ENCODE data around the gene GSTM3.

Gene GSTM3

DNA sequence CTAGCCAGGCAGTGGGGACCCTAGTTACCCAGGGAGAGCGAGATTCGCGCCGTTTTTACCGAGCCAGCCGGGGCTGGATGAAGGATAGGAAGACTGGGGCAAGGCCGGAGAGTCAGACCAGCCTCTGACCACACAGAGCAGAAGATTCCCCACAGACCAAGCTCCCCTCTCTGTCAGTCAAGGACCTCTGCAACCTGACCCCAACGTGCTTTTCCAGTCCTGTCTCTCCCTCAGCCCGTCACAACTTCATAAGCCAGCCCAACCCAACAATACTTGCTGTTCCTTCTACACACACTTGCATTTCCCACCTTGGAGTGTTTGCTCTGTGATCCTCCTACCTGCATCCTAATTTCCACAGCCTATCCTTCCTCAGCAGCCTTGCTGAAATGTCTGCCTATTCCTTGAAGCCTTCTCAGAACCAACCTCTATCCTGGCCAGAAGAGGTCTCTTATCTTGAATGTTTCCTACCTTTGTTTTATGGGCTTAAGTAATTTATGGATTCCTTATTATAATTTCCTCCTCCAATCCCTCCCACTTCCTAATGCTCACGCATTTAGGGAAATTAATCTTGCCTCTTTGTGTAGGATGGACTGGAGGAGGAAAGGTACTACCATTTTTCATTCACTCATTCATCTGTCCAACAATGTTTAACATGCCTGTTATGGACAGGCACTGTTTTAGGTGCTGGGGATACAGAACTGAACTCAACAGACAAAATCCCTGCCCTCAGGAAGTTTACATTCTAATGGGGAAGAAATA lies at the start of gene GSTM3:
GSTM3 (minus strand) TSS at position 424 of the 759 bp plus-strand sequence. CDS start 751 bp downstream, outside the sequence.
- no peak for DNase-seq (ENCODE audit: low read depth in 2 of 2)

DNA sequence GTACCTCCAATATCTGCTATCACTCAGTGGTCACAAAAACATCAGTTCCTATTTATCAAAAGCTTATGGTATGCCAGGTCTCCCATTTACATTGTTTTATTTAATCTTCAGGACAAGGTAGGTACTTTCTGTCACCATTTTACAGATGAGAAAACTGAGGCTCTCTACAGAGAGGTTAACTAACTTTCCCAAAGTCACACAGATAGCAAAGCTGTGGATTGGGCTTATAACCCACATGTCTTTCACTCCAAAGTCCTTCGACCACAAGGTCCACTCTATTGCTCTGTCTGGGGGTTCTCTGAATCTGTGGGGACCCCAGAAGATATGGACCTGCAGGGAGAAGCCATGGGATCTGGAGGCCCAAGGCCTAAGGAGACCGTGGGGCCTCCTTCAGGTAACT lies 49.5 kb upstream of the GSTM3 start:
- no peak for DNase-seq (ENCODE audit: low read depth in 2 of 2)

DNA sequence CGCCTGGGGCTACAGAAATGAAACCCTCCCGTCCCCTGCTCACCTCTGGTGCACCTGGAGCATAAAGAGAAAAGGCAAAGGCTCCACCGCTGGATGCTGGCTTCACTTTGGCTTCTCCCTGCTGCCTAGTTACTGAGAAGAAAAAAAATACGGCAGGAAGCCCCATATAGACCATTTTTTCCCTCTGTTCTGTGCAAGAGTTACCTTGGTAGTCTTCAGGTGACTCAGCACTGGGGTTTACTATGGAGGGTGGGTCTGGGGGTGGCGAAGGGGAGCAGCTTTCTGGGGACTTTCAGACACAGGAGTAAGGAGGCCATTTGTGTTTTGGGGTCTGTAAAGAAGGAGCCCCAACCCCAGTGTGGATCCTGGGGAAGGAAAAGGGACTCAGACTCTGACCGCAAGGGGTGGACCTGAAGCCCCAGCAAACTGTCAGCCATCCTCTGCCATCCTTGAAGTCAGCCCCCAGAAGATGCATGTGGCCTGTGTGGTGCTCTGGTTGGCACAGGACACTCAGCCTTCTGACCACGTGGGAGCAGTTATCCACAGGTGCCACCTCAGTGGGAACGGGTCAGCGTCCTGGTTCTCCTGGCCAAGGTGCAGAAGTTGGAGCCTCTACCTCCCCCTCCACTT lies 48.8 kb upstream of the GSTM3 start:
- DNase-seq (ENCODE audit: low read depth in 2 of 2) = no peak

DNA sequence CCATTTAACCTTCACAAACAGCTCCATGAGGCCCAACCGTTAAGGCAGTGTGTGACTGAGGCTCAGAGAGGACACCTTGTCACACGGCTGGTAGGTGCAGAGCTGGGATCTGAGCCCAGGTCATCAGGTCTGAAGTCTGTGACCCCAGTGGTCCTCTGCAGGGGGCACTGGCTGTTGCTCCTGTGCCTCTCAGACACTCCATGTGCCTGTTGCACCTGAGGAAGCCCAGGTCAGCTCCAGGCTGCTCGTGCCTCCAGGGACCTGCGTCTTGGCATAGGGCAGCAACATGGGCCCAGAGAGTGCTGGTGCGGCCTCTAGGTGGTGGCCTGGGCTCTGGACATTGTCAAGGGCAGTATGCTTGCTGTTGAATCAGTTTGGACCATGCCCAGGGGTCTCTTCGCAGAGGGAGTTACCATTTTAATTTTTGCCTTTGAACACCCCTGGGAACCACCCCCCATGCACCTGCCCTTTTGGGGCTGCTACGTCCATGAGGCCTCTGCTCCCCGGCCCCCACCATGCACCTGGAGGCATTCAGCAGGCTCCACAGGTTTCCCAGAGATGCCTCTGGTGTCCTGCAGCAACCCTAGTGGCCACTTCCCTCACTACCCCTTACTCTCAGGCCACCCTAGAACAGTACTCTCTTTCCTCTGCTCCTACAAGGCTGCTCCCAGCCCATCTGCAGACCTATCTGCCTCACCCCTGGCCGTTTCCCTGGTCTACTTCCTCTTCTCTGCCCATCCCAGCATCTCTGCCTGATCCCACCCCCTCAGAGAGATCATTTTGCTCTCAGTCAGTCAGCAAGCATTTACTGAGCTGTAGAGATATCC lies 48.1 kb upstream of the GSTM3 start:
- no peak for DNase-seq (ENCODE audit: low read depth in 2 of 2)

DNA sequence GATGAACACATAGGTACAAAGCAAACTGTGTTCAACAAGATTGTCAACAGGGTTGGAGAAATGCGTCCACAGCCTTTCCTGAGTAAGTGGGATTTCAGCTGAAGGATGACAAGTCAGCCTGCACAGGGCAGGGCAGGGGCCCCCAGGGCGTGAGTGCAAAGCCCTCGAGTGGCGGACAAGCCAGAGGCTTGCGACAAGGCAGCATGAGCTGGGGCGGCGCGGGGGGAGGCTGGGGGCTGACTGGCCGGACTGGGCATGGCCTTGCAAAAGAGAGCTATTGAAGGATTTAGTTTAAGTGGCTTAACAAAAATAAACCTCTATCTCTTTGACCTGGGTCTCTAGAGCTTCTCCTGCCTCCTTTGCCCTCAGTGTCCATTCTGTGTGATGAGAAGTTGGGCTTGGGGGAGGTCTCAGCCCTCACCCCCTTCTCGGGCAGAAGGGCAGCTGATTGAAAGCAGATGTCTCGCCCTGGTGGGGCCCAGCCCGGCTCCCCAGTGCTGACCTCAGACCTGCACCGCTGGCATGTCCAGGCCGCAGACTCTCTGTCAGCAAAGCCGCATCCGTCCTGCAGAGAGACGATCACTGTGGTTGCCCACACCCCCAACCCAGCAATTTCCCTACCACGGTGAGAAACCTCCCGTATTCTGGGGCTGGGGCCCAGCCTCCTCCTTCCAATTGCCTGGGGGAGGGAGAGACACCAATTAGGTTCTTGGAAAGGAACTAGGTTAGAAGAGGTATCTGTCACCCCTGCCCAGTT lies 47.2 kb upstream of the GSTM3 start:
- DNase-seq (ENCODE audit: low read depth in 2 of 2) = no peak

DNA sequence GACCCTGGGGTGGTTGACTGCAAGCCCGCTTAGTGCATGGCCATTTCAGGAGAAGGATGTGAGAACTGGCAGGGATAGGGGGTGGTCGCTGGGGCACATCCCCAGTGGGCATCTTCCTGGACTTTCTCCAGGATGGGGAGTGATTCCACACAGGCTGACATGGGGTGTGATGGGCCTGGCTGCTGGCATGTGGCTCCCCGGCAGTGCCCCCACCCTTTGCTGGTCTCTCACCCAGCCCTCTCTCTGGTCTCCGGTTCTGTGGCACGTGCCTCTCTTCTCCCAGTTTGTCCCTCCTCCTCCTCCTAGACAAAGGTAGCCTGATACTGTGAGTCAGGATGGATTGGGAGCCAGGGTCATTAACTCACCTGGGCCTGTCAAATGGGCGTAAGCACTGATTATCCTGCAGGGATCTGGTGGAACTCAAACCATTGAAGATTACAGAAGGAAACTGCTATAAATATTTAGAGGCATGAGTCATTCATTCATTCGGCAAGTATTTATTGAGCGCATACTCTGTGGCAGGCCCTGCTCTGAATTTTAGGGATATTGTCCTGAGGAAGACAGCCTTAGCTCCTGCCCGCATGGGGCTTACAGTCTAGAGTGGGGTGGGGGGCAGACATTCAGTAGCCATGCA lies 46.5 kb upstream of the GSTM3 start:
- no peak for DNase-seq (ENCODE audit: low read depth in 2 of 2)

DNA sequence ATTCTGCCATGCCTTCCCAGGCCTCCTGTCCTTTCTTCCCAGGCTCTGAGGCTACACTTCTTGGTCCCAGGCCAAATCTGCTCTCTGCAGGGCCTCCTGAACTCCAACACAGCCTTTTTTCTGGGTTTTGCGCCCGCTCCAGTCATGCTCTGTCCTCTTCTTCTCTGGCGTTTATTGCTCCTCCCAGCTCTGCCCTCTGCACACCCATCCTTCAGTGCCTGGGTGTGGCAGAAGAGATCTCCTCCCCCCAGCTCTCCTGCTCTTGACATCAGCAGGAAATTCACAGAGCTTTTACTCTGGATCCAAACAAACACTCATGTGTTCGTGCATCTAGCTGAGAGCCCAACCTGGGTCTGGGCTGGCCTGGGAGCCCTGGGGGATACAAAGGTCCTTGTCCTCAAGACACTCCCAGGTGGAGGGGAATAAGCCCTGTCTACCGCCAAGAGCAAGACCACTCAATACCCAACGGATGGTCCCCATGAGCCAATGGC lies 45.7 kb upstream of the GSTM3 start:
- DNase-seq (ENCODE audit: low read depth in 2 of 2) = no peak

DNA sequence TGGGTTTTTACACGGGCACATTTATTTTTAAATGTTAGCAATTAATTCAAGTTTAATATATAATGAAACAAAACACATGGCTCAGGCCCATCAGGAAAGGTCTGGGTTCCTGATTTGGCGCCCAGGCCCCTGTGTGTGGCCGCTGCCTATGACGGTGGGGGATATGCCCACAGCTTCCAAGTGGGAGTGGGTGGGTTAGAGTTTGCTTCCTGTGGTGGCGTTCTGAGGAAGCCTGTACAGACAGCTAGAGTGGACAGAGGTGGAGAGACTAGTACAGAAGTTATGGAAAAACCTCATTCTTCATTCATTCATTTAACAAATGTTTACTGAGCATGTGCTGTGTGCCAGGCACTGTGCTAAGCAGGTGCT lies 45.3 kb upstream of the GSTM3 start:
- no peak for DNase-seq (ENCODE audit: low read depth in 2 of 2)

DNA sequence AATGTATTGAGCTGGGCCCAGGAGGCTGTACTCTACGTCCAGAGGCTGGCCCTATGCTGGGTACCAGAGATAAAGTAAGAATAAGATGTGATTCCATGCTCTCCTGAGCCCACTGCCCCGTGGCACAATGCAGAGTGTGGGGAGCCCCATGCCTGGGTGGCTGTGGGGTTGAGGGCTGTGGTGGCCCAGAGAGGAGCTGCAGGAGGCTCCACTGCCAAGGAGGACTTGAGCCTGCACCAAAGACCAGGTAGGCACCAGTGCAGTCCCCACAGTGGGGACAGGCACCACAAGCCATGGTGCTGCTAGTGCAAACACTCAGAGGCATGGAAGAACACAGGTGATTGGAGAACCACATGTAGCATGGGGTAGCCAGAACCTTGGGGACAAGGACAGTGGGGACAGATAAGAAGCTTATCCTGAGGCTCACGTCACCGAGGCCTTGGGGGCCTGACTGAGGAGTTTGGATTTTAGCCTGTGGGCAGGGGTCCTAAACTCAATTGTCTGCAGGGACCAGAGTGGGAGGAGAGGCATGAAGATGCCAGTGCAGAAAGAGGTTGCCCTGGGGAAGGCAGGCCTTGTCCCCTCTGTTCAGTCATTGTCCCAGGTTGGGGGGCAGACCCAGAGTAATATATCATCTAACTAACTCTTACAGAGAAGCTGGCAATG lies 44.7 kb upstream of the GSTM3 start:
- DNase-seq (ENCODE audit: low read depth in 2 of 2) = no peak

DNA sequence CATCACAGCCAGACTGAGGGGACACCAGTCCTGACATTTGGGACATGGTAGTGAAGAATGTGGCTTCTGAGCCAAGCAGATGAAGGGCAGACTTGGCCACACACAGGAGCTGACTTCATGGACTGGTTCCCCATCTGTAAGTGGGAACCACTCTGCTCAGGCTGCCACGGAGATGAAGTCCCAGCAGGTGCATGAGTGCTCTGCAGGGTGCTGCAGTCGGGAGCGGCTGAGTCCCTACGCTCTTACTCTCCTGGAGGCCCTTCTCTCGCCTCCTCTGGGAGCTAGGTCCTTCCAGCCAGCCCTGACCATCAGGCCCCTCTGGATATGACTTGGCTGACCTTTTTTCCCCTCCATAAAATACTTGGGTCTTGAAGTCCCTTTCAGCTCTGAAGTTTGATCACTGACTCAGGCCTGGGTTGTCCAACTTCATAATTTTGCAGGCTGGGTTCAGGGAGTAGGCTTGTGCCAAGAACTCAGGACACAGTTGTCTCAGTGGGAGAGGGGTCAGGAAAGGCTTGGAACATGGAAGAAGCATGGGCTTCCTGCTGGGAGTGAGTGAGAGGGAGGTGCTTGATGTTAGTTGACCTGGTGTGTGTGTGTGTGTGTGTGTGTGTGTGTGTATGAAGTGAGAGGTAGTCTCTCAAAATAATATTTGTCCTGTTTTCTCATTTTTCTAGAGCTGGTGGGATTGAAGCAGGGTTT lies 43.9 kb upstream of the GSTM3 start:
- DNase-seq (ENCODE audit: low read depth in 2 of 2) = no peak

DNA sequence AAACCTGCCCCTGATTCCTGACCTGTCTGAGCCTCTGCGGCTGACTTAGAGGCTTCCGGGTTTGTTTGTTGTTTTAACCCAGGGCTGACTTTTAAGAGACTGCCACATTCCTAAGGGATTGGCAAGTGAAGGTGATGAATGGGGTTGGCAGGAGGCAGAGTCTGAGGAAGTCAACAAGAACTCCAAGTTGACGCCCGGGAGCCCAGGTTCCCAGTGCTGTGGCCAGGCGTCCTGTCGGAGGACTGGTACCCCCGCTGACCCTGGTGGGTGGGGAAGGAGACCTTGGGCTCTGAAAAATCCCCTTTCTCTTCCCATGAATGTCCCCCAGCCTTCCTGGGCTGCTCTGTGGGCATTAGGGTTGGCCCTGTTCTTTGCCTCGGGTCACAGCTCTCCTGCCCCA lies 42.6 kb upstream of the GSTM3 start:
- no peak for DNase-seq (ENCODE audit: low read depth in 2 of 2)

DNA sequence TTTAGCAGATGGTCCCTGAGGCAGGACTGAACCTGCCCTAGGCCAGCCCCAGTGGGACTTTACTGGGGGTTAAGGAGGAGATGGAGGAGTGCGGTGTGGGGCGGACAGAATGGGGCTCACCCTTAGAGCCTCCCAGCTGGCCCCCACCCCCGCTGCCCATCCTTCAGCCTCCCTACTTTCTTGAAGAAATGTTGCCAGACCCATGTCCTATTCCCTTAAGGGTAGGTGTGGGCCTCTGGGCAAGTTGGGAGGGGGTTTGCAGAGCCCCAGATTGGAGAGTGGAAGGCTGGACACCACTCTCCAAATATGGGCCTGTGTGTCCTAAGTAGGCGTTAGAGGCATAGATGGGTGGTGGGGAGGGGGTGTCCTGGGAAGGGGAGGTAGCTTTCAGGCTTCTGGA lies 42.1 kb upstream of the GSTM3 start:
- no peak for DNase-seq (ENCODE audit: low read depth in 2 of 2)

DNA sequence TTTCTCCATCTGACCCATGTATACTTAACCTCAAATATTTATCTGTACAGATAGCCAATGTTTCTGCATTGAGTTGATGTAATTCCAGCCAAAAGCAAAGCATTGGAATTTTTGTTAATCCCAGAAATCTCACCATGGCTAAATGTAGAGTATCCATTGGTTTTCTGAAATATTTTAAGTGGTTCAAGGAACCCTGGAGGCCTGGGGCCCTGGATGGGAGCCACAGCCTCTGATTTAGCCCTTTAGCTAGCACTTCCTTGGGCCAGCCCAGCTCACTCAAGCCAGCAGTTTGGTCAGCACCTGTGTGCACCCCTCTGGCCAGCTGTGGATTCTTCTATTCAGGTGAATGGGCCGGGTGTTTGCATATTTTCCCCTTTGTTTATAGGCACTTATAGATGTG lies 41.7 kb upstream of the GSTM3 start:
- DNase-seq (ENCODE audit: low read depth in 2 of 2) = no peak

DNA sequence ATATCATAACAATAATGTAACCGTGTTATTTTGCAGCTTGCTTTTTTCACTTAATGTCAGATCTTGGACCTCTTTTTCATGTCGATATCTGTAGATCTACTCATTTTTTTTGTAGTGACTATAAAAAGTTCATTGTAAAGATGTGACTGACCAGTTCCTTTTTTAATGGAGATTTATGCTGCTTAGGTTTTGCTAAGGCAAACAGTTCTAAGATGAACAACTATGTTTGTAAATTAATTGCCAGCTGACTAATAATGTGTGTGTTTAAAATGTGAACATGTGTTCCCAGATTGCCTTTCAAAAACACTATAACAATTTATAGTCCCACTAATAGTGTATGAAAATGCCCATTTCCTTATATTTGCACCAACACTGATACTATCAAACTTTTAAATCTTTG lies 41.0 kb upstream of the GSTM3 start:
- DNase-seq (ENCODE audit: low read depth in 2 of 2) = no peak

DNA sequence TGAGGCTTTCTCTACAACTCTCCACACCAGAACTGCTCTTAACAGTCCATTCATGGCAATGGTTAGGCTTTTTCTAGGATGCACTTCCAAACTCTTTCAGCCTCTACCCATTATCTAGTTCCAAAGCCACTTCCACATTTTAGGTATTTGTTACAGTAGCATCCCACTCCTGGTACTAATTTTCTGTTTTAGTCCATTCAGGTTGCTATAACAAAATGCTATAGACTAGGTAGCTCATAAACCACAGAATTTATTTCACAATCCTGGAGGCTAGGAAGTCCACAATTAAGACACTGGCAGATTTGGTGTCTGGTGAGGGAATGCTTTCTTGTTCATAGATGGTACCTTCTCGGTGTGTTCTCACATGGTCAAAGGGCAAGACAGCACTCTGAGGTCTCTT lies 40.1 kb upstream of the GSTM3 start:
- no peak for DNase-seq (ENCODE audit: low read depth in 2 of 2)

DNA sequence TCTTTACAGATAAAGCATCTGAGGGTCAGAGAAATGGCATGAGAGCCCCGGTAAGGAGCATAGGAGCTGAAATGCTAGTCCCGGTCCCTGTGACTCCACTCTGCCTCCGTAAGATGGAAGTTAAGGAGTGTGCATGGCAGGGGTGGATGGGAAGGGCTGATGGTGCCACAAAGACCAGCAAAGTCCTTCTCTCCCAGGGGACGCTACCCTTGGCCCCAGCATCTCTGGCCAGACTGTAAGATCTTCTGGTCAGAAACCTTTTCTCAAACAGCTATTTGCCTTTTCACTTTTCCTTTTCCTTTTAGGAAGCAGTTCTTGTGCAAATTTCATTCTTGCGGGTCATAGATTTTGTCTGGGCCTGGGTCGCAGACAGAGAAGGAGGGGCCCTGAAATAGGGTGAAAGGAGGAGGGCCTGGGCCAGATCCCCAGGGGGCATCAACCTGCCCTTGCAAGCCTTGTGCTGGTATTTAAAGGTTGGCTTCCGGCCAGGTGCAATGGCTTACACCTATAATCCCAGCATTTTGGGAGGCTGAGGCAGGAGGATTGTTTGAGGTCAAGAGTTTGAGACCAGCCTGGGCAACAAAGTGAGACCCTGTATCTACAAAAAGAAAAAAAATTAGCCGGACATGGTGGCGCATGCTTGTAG lies 37.3 kb upstream of the GSTM3 start:
- no peak for DNase-seq (ENCODE audit: low read depth in 2 of 2)

DNA sequence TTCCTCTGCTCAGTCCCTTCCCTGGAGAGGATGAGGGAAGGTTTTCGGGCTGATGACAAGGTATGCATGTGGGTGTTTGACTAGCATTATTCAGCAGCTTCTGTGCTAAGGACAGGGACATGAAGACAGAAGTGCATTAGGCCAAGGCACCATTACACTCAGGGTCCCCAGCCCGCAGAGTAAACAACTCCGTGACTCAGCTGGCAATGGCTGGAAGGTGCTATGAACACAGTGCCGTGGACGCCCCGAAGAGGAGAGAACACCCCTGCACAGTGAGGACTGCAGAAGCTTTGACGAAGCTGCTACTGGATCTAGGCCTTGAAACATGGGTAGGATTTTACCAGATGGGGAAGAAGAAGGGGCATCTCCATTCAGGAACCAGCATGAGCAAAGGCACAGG lies 36.6 kb upstream of the GSTM3 start:
- DNase-seq (ENCODE audit: low read depth in 2 of 2) = no peak

DNA sequence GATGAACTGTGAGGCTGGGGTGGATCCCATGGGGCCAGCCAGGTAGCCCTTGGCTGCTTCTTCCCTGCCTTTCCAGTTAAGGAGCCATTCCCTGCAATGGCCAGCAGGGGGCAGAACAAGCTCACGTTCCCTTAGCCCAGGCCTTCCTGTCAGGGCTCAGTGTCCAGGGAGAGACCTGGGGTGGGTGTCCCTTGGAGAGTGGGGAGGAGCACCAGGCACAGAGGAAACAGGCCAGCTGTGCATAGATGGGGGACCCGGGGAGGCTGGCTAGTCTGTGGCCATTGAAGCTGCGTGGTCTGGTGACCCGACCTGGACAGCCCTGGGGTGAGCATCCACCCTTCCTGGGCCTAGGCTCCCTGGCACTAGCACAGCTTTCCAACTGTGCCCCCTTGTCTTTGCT lies 36.1 kb upstream of the GSTM3 start:
- DNase-seq (ENCODE audit: low read depth in 2 of 2) = peak; percentile 62 to 74

DNA sequence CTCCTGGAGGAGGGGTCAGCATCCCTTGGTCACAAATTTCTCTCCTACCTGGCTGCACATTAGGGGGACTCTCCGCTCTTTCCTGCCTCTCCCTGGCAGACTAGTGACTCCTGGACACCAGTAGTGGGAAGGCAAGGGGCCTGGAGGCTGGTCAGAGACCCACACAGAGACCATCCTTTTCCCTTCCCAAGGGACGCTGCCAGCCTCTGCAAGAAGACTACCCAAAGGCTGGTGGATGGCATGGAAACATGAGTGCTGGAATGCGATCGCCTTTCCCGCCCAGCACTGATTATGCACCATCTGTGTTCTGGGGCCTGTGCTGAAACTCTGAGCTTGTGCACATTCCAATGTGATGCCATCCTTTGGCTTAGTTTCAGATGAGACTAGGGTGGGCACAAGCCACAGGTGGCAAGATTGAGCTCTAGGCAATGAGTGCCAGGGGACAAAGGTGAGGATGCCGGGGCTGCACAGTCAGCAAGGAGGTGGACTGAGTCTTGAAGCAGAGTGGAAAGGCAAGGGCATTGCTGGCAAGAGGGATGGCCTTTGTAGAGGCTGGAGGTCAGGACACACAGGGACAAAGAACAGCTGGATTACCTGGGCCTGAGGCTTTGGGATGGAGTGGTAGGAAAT lies 35.5 kb upstream of the GSTM3 start:
- no peak for DNase-seq (ENCODE audit: low read depth in 2 of 2)

All from stimulated activated CD4-positive, alpha-beta T cell treated with anti-CD3 and anti-CD28 coated beads, Interleukin-4, amount 100 ng/mL, for 48 hours (primary cell).